Common myeloid progenitor, CD34-positive (primary cell): ENCODE measurements around the gene OR6B1.

Experiments used
- CTCF ChIA-PET: fragments of 350-600 bp; sonication (Branson Sonifier 250); formaldehyde crosslinking; loops from one replicate; lab custom pipeline; 2021; ENCODE audit warnings: antibody characterized with exemption; lab: Charles Lee
- POLR2A ChIA-PET: fragments of 350-600 bp; sonication (Branson Sonifier 250); formaldehyde crosslinking; loops from one replicate; lab custom pipeline; 2021; ENCODE audit warnings: antibody characterized with exemption; lab: Charles Lee
- DNase-seq, 3 donors: peaks; one replicate each; pipeline versions ENCODE4 v3.0.0 to v3.0.0-alpha.2; 2013
- H3K27ac ChIP-seq, 2 experiments: 1 replicate in 1 of 2; 2 replicates in 1 of 2; pipeline ENCODE4 v1.7.0; 2013; ENCODE audit warnings: inconsistent platforms in 2 of 2, low read length in 2 of 2, mild to moderate bottlenecking in 2 of 2, low read depth in 1 of 2, moderate library complexity in 1 of 2; ENCODE audit not compliant: severe bottlenecking in 2 of 2, insufficient read depth in 1 of 2, poor library complexity in 1 of 2
- H3K27me3 ChIP-seq, 5 experiments: replicated peaks in 2 of 5; 1 replicate in 3 of 5; 2 replicates in 2 of 5; pipeline versions ENCODE4 v1.6.1 to v1.7.0; 2013; ENCODE audit warnings: low read length in 4 of 5, mild to moderate bottlenecking in 2 of 5, moderate library complexity in 2 of 5, inconsistent platforms in 1 of 5; ENCODE audit not compliant: insufficient read depth in 5 of 5, control insufficient read depth in 4 of 5
- H3K36me3 ChIP-seq, 4 experiments: 1 replicate in 2 of 4; 2 replicates in 2 of 4; pipeline versions ENCODE4 v1.6.1 to v1.7.0; 2013; ENCODE audit warnings: low read length in 3 of 4, control low read depth in 1 of 4, mild to moderate bottlenecking in 1 of 4; ENCODE audit not compliant: control insufficient read depth in 4 of 4, insufficient read depth in 4 of 4
- H3K4me1 ChIP-seq, 4 experiments: 1 replicate in 3 of 4; 2 replicates in 1 of 4; pipeline versions ENCODE4 v1.6.1 to v1.7.1; 2013; ENCODE audit warnings: low read length in 3 of 4, mild to moderate bottlenecking in 3 of 4, control low read depth in 1 of 4, inconsistent platforms in 1 of 4, moderate library complexity in 1 of 4; ENCODE audit not compliant: control insufficient read depth in 4 of 4, insufficient read depth in 4 of 4; ENCODE audit errors: control extremely low read depth in 1 of 4
- H3K4me3 ChIP-seq, 7 experiments: 1 replicate in 4 of 7; 2 replicates in 3 of 7; pipeline versions ENCODE4 v1.5.1 to v1.7.0; 2013; ENCODE audit warnings: mild to moderate bottlenecking in 7 of 7, low read length in 6 of 7, moderate library complexity in 6 of 7, inconsistent platforms in 2 of 7, low read depth in 2 of 7, control low read depth in 1 of 7; ENCODE audit not compliant: insufficient read depth in 4 of 7, control insufficient read depth in 1 of 7; ENCODE audit errors: extremely low read depth in 1 of 7
- H3K9me3 ChIP-seq, 5 experiments: 1 replicate in 4 of 5; 2 replicates in 1 of 5; pipeline versions ENCODE4 v1.6.1 to v1.7.1; 2013; ENCODE audit warnings: low read length in 4 of 5, mild to moderate bottlenecking in 2 of 5, inconsistent platforms in 1 of 5, low read depth in 1 of 5, moderate library complexity in 1 of 5; ENCODE audit not compliant: control insufficient read depth in 4 of 5, insufficient read depth in 2 of 5; ENCODE audit errors: control extremely low read depth in 1 of 5
- WGBS: methylation state at CpG from one replicate; pipeline ENCODE4 v1.1.5; 2013; ENCODE audit not compliant: insufficient coverage; 5-methylcytosine and 5-hydroxymethylcytosine counted together

Gene OR6B1

GRCh38 chr7:144018065-144018464 is 17.9 kb downstream of the OR6B1 start:
- ChIA-PET POLR2A (no interaction called here), CTCF (no interaction called here)
- no peaks in the 10 kb centered on the region for H3K27me3 ChIP-seq
- H3K36me3 ChIP-seq: no peaks in the 10 kb centered on the region
- no peaks in the 10 kb centered on the region for H3K4me1 ChIP-seq
- H3K9me3 ChIP-seq: peaks cover 0 to 1% (median 0%) of the 10 kb centered on the region in 5 experiments
- WGBS: 82% methylated on average over 4 of the region's 4 CpGs
- no peak overlapping the region for H3K4me3 ChIP-seq
- DNase-seq: no peak
- H3K27ac ChIP-seq: no peak overlapping the region

GRCh38 chr7:144019457-144019856 is 19.3 kb downstream of the OR6B1 start:
- Histone ChIP-seq H3K27ac (no peak overlapping the region), H3K36me3 (no peaks in the 10 kb centered on the region), H3K9me3 (no peaks in the 10 kb centered on the region), H3K4me1 (no peaks in the 10 kb centered on the region), H3K27me3 (no peaks in the 10 kb centered on the region), H3K4me3 (no peak overlapping the region)
- WGBS: 79% methylated on average over 2 of the region's 2 CpGs
- DNase-seq: peak in 2 of 3 donors; percentile 32 to 53
- CTCF ChIA-PET: no interaction called here
- POLR2A ChIA-PET: no interaction called here

- H3K4me3 ChIP-seq: no peak overlapping the region
- H3K9me3 ChIP-seq: no peaks in the 10 kb centered on the region
- ChIA-PET CTCF (no interaction called here), POLR2A (no interaction called here)
- no peaks in the 10 kb centered on the region for H3K27me3 ChIP-seq
- no peaks in the 10 kb centered on the region for H3K36me3 ChIP-seq
- WGBS: 85% methylated on average over 3 of the region's 3 CpGs
- H3K27ac ChIP-seq: no peak overlapping the region
- DNase-seq: no peak
- H3K4me1 ChIP-seq: no peaks in the 10 kb centered on the region
These were observed 20.2 kb downstream of the OR6B1 start for GRCh38 chr7:144020340-144020739.

GRCh38 chr7:144022169-144022568 is 22.0 kb downstream of the OR6B1 start:
- no peak overlapping the region for H3K4me3 ChIP-seq
- DNase-seq: no peak
- H3K36me3 ChIP-seq: no peaks in the 10 kb centered on the region
- H3K27me3 ChIP-seq: no peaks in the 10 kb centered on the region
- no peaks in the 10 kb centered on the region for H3K4me1 ChIP-seq
- no peak overlapping the region for H3K27ac ChIP-seq
- ChIA-PET CTCF (interaction anchor here (1.3 kb wide), 1 partner anchor 10 kb away, joined by 3 read pairs; no protein-coding TSS in a partner anchor), POLR2A (no interaction called here)
- H3K9me3 ChIP-seq: no peaks in the 10 kb centered on the region

- Histone ChIP-seq H3K36me3 (no peaks in the 10 kb centered on the region), H3K27me3 (no peaks in the 10 kb centered on the region), H3K27ac (no peak overlapping the region), H3K4me1 (no peaks in the 10 kb centered on the region), H3K4me3 (no peak overlapping the region), H3K9me3 (no peaks in the 10 kb centered on the region)
- no CpG with 5 or more reads among the region's 4 CpGs for WGBS
- ChIA-PET POLR2A (no interaction called here), CTCF (interaction anchor here (0.7 kb wide), 1 partner anchor 9 kb away, joined by 3 read pairs; no protein-coding TSS in a partner anchor)
- DNase-seq: peak in 2 of 3 donors; percentile 3 to 18
These were observed 23.2 kb downstream of the OR6B1 start for GRCh38 chr7:144023171-144023827.

- Histone ChIP-seq H3K4me1 (no peaks in the 10 kb centered on the region), H3K27ac (no peak overlapping the region), H3K27me3 (no peaks in the 10 kb centered on the region), H3K4me3 (no peak overlapping the region), H3K9me3 (no peaks in the 10 kb centered on the region), H3K36me3 (no peaks in the 10 kb centered on the region)
- WGBS: 86% methylated on average over 3 of the region's 3 CpGs
- no peak for DNase-seq
- CTCF ChIA-PET: interaction anchor here (0.7 kb wide), 1 partner anchor 288 kb away, joined by 3 read pairs; no protein-coding TSS in a partner anchor
- POLR2A ChIA-PET: no interaction called here
These were observed 24.1 kb downstream of the OR6B1 start for GRCh38 chr7:144024213-144024612.

- no peak overlapping the region for H3K27ac ChIP-seq
- H3K4me3 ChIP-seq: no peak overlapping the region
- H3K4me1 ChIP-seq: no peaks in the 10 kb centered on the region
- no peaks in the 10 kb centered on the region for H3K36me3 ChIP-seq
- H3K9me3 ChIP-seq: no peaks in the 10 kb centered on the region
- 88% methylated on average over 4 of the region's 4 CpGs for WGBS
- no peaks in the 10 kb centered on the region for H3K27me3 ChIP-seq
- ChIA-PET CTCF (interaction anchor here (1.3 to 1.6 kb wide), 4 partner anchors 12 to 536 kb away, joined by 3 to 6 read pairs (median 4); partner anchors contain the start of gene TCAF1), POLR2A (no interaction called here)
- DNase-seq: no peak
These were observed 26.2 kb downstream of the OR6B1 start for GRCh38 chr7:144026203-144026883.
